Endometrium (tissue), 2 donors: ENCODE data around the gene TESPA1.
"Not testable (repeated sequence)": the region's sequence is repeated elsewhere in the genome, so short reads cannot be mapped to it uniquely, and the experiment has no call there.

Experiments
- FAIRE-seq: peaks from 2 replicates; lab custom pipeline; 2012; peaks lifted over from hg19 to GRCh38; lab: Jason Lieb, UNC
- donor health status: control.
- donor health status: control.

Gene TESPA1, protein sequence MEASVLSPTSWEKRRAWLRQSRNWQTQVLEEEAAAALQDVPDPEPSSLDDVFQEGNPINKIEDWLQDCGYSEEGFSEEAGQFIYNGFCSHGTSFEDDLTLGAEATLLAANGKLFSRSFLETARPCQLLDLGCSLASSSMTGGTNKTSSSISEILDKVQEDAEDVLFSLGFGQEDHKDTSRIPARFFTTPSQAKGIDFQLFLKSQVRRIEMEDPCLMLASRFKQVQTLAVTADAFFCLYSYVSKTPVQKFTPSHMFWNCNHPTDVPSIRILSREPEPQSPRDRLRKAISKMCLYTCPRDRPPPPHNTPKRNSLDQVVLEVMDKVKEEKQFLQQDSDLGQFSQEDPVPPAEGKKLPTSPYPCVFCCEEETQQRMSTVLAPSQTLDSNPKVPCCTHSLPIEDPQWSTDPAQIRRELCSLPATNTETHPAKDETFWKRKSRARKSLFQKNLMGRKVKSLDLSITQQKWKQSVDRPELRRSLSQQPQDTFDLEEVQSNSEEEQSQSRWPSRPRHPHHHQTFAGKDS

DNA sequence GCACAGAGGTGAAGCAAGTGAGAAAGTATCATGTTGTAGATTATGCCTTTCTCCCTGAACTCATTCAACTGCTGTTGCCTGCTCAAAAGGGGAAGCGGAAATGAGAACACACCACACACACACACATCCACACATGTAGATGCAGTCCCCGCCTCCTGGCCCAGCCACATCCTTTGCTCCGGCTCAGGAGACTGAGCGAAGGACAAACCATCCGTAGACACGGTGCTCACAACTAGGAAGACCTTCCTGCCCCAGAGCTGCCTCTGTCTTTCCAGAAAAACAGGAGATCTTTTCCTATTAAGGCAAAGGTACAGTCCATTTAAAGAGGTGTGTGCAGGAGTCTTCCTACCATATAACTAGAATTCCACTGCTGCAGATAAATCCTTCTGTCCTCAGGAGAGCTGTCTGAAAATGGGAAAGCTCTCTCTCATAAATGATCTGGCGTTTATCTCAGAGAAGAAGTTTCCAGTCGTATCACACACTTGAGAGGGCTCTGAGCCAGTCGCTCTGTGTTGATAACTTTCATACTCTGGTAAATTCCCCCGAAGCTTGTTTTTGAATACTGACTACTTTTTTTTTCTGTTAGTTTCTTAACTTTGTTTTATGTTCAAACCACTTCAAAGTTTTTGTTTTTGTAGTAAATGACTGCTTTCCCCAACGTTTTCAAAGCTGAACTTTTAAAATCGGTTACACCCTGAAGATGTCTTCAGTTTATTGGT is at the start of gene TESPA1:
TESPA1 (minus strand) TSS at position 105 of the 719 bp plus-strand sequence. CDS start 10,200 bp downstream, outside the sequence.
- FAIRE-seq, result peak; percentile 64

DNA sequence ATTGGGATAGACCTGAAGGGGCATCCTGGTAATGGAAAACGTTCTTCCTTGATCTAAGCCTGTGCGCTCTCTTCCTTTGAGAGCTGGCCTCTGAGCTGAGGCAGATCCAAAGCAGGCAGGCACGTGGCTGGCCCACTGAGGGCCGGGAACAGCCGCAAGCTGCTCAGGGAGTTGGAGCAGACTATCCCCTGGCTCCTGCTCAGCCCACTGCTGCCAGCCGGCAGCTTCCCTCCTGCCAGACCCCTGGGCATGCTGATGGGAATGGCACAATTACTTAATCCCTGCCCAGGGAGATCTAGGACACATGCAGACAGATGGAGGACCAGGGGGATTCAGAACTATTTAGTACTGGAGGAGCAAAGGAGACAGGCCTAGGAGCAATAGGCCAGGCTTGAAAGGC is 49.7 kb upstream of the TESPA1 start:
- FAIRE-seq, result no peak

DNA sequence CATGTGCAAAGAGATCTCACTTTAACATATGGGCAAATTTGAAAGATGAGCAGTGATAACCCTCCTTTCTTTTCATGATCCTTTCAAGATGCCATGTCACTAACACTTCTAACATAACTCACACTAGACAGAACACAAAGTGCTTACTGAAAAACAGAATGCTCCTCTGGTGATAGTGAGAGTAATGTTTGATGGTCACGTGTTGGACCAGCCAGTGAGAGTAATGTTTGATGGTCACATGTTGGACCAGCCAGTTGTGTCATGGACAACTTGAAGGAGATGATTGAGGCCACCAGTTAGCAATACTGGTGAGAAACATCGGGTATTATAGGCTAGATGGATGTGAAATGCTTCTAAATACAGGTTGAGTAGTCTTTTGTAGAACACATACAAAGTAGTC is 40.9 kb upstream of the TESPA1 start:
- FAIRE-seq, result no peak

DNA sequence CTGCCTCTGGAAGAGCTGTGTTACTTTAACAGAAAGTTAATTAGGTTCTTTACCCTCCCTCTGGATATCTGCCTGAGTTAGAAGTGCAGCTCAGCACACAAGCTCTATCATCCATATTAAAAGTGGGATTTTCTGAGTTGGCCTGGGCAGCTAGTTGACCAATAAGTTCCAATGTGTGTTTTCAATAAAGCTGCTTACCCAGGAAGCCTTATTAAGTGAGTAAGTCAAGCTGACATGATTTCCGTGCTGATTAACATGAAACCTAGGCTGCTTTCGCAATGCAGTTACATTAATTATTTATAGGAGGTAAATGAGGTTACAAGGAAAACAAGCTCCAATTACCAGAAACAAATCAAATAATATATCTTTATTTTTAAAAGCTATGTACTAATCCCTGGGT is 40.0 kb upstream of the TESPA1 start:
- FAIRE-seq, result no peak

DNA sequence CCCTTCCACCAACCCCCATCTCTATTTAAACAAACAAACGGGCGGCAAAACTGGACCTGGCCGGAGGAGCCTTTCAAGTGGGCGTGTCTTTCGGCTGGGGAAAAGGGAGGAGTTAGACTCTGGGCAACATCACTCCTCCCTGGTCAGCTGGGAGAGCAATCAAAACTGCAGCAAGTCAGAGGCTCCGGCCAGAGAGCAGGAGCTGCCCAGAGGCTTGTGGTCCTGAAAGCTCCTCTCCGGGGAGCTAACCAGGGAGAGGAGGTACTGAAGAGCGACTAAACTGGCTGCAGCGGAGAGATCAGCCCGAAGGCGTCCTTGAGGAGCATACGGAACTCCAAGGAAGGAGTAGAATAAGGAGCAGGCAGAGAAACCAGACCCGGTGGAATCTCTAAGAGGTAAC is 35.2 kb upstream of the TESPA1 start, which contains the start of gene NEUROD4:
NEUROD4 (plus strand) TSS at position 191 of the 400 bp plus-strand sequence. CDS start 6,466 bp downstream, outside the sequence.
- FAIRE-seq, result no peak

DNA sequence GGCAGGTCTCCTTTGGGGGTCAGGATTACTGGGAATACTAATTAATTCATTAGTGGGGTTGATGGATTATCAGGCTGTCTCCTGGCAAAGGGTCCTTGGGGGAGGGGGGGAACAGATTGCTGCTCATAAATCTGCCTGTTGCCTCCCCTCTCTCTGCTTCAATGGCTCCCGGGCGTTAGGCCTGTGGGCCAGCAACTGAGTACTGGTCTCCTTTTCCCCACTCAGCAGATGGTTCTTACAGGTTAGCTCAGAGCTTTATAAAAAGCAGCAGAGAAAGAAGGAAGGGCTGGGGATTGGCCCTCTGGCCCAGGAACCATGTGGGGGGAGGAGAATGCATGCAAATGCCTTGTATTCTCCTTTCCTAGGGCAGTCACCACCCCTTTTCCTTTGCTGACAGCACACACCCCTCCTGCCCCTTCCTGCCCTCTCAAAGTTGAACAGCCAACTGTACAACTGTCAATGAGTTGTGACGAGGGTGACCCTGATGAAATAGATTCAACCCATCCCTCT is 32.9 kb upstream of the TESPA1 start:
- FAIRE-seq, result no peak

DNA sequence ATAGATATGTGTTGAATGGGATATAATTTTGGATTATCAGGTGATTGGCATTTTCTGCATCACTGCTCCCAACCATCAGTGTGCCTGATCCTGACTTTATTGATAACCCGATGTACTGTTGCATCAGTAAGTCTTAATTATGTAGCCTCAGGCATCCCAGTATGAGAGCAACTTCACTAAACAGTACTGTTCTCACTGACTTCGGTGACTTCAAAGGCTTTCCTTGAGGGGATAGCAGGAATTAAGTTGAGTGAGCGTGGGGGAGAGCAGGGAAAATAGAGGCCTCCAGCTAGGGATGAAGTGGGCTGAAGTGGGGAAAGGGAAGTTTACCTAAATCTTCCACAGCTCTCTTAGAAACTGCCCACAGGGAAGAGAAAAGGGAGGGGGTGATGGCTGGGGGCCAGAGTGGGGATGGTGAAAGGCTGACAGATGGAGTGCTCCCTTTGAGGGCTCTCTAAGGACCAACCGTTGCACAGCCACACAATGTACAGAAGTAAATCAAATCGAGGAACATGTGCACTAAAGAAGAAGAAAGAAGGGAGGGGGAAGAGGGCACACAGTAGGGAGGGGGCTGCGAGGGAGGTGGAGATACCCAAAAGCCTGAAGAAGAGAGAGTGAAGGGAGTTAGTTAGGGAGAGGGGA is 24.5 kb upstream of the TESPA1 start:
- FAIRE-seq, result no peak

DNA sequence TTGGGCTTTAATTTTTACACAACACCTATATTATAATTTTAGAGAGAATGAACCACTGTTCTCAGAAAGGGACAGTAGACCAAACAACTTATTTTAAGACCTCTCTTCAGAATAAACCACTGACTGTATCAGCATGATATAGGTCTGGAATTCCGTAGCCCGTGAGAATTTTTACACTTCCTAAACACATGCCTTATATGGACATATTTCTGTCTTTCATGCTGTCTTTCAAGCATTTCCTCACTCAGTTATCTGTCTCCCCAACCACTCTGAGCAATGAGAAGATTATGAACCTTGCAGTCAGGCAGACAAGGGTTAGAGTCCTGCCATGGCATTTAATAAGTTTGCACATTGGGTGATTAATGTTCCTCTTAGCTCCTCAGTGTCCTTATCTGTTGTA is 17.8 kb upstream of the TESPA1 start:
- FAIRE-seq, result no peak

DNA sequence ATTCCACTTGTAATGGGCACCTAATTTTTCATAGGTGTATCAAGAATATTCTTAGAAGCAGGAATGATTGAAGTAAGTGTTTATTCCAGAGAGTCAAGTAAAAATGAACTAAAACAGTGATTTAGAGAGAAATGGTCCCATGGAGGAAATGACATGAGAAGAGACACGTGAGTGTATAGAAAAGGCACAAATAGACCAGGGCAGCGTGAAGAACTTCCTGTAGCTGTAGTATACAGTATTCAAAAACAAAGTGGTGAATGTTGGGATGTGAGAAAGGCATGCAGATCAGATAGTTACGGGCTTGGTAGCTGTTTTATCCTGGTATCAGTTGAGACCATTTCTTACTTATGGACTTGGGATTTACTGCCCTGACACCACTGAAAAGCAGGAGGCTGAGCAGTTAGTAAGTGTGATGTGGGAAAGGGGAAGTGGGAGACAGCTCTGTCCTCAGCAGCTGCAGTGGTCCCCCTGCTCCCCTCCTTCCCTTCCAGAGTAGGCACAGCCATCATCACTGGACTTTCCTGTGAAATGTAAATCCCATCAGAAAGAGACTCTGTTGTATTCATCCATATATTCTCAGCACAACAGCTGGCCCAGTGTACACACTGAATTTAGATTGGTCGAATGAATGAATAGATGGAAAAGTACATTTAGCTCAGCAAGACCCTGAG is 16.8 kb upstream of the TESPA1 start:
- FAIRE-seq, result no peak

DNA sequence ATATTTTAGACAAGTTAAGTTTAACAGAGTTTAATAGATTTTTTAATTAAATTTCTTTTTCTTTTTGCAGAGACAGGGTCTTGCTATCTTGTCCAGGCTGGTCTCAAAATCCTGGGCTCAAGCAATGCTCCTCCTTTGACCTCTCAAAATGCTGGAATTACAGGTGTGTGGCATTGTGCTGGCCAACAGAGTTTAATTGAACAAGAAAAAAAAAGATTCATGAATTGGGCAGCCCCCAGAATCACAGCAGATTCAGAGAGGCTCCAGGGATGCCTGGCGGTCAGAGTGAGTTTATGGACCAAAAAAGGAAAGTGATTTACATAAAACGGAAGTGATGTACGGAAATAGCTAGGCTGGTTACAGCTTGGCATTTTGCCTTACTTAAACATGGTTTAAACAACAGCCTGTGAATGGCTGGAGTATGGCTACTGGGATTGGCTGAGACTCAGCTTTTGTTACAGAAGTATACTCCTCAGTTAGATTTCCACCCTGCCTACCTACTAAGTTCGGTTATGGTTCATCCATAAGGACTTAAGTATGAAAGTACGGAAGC is 14.5 kb upstream of the TESPA1 start:
- FAIRE-seq, result no peak

DNA sequence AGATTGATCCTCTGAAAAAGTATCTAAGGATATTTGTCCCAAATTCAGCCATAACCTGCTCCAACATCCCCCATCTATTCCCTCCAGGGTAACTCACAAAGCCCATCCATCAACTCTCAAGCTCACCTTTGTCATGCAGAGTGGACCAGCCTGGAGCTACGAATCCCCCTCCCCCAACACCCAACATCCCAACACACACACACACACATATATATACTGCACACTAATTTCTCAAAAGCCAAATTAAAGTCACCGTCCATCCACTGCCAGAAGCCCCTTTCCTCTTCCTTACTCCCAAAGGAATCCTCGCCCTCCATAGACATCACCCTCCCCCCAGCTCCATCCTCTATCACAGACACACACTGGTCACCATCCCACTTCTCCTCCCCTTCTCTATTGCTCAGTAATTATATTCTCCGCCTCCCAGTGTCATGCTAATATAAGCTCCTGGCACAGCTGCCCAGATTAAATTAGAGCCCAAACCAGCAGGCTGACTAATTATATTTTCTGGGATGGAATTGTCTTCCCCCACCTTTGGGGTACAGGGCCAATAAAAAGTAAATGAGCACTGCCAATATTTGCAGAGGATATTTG is 13.5 kb upstream of the TESPA1 start:
- no peak for FAIRE-seq

DNA sequence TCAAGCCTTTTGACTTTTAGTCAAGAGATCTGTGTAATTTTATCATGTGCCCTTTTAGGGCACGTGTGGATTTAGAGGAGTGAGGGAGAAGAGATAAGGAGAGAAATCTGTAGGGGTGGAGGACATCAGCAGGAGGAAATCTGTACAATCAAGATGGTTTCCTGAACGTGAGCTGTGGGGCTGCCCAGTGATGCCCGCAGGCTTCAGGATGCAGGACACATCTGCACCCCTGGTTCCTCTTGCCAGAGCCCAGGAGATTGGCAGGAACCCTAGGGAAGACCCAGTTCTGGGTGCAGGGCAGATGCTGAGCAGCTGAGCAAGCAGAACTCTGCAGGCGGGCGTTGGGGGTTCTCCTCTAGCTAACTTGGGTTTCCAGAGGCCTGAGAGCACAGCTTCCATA is 11.6 kb upstream of the TESPA1 start:
- no peak for FAIRE-seq

DNA sequence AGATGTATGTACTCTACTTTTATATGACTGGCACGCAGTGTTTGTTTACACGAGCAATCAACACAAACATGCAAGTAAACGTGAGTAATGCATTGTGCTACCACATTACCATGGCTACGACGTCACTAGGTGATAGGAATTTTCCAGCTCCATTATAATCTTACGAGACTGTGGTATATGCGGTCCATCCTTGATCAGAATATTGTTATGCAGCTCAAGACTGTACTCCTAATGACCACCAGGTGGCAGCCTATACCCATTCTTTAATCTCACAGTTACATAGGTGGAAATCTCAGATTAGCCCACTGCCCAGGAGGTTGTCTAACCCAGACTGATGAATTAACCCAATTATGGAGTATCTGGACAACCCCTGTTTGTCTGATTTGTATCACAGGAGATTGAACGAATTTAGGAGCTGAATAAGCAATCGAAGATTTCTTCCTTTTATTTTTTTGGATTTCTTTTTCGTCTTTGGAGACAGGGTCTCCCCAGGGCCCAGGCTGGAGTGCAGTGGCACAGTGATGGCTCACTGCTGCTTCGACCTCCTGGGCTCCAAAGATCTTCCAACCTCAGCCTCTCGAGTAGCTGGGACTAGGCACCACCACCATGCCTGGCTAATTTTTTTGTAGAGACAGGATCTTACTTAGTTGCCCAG is 8.7 kb upstream of the TESPA1 start:
- peak; percentile 71 for FAIRE-seq

DNA sequence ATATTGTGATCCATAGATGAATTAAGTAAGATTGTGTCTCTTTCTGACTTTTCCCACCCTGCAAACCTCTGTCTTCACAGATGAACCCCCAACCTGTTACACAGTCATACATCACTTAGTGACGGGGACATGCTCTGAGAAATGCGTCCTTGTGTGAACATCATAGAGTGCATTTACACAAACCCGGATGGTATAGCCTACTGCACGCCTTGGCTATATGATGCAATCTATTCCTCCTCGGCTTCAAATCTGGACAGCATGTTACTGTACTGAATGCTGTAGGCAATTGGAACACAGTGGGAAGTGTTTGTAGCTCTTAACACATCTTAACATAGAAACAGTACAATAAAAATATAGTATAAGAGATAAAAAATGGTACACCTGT is 7.4 kb upstream of the TESPA1 start:
- FAIRE-seq, result no peak

DNA sequence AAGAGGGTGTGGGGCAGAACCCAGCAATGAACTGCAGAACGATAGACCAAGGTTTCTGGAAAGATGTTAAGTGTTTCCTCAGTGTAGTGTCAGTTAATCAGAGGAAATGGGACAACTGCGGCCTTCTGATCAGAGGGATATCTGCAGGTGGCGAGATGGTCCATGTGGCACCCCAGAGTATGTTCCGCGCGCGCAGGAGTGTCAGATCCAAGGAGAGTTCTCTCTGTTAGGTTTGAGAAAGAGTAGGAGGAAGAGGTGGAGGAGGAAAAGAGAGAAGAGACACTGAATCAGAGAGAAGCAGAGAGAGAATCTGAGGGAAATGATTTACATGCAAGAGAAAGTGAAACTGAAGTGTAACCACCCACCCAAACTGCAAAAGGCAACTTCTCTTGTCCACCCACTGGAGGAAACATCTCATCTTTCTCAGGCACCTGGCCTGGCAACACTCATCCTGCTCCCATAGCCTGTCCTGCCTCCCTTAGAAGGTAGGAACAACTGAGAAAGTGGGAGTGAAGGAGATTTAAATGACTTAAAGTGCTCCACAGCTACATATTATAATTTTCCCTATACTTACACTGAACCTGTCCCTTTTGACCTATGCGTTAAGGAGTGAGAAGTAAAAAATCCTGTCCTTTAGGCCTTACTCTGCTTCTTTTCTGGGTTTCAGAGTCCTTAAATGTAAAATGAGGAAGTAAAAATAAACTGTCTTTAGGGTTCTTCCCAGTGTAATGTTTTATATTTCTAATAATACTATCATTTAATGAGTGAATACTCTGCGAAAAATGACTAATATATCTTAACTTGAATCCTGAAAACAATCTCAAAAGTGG is 6.8 kb upstream of the TESPA1 start:
- FAIRE-seq, result no peak

DNA sequence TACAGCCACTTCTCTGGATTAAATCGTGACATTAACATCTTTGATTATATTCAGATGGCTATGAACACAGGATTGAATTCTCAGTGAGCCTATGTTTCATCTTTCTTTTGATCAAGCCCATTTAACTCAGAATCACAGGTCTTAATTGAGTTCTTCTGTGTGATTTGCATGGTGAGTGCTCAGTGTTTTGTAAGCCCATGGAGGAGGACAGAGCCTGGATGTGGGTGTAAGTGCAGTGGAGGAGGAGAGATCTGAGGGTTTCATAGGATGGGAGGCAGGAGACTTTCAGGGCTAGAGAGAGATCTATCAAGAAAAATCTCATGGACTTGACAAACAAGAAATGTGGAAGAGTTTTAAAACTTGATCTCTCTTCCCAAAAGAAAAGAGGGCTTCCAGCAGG is 5.3 kb upstream of the TESPA1 start:
- FAIRE-seq, result no peak

DNA sequence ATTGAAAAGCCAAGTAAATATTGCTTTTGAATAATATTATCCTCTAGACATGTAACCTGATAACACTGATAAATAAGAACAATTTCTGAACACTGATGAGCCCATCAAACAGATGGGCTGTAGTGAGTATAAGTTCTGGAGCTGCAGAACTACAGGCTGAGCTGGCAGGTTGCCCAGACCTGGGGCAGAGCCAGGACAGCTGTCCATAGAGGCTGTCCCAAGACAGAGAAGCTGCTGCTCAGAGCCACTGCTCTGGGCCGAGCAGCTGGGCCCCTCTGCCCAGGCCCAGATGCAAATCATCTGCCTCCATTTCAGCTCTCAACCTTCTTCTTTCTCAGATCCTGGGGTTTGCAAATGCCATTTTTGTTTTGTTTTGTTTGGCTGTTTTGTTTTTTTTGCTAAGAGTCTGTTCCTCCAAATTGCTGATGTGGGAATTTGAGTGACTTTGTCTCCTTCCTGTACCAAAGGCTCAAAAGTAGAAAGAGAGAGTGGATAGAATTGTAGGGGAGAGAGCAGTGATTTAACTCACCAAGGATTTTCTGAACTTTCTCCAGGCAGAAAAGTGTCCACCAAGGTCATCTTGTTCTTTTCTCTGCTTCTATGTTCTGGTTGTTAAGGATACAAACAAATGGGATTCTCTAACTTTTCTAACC is 4.0 kb upstream of the TESPA1 start:
- no peak for FAIRE-seq

DNA sequence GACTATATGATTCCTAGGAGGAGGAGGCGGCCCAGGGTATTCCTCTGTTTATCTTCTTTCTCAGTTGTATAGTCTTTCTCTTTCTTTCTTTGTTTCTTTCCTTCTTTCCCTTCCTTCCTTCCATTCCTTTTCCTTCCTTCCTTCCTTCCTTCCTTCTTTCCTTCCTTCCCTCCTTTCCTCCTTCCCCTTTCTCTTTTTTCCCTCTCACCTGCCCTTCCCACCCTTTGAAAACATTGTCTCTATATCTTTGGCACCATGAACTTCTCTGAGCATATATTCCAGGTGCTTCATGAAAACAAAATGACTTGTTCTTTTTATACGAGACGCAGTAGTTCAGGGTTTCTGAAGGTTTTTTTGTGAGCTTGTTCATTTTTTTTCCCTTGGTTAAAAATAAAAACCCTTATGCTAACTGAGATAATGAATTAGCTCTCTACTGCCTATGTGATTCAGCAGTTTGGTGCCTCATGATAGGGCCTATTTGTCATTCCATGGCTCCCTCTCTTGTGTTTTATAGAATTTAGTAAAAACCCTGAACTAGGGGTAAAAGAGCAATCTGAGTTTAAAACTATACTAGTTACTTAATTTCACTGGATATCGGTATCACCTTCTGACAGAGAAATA is 3.2 kb upstream of the TESPA1 start:
- no peak for FAIRE-seq

DNA sequence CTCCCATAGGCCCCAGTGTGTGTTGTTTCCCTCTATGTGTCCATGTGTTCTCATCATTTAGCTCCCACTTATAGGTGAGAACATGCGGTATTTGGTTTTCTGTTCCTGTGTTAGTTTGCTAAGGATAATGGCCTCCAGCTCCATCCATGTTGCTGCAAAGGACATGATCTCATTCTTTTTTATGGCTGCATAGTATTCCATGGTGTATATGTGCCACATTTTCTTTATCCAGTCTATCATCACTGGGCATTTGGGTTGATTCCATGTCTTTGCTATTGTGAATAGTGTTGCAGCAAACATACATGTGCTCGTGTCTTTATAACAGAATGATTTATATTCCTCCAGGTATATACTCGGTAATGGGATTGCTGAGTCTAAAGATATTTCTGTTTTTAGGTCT is 2.2 kb upstream of the TESPA1 start:
- FAIRE-seq, result not testable (repeated sequence)
